GM13976 (cell line): ENCODE data around the gene TTC7B.

ENCODE experiments used
- DNase-seq: peaks from one replicate; pipeline ENCODE4 v3.0.0; 2012; ENCODE audit warnings: low spot score
- CTCF ChIP-seq: IDR thresholded peaks from 2 replicates; pipeline ENCODE4 v1.5.1; 2012; ENCODE audit warnings: borderline replicate concordance, mild to moderate bottlenecking; ENCODE audit not compliant: insufficient read depth; ENCODE audit errors: extremely low read depth, missing control alignments, control extremely low read depth
- in situ Hi-C: fragments of 300-500 bp; cut with MboI; formaldehyde crosslinking; loops from one replicate; pipeline ENCODE4 v1.12.0; 2022; ENCODE audit warnings: low sequenced_read_pairs, mixed read lengths, inconsistent platforms; ENCODE audit not compliant: unreplicated experiment

Gene TTC7B

GRCh38 chr14:90783344-90783743 is 32.9 kb downstream of the TTC7B start:
- no peak for DNase-seq
- in situ Hi-C loops = no loop called here
- no peak for TF ChIP-seq CTCF

- no peak for DNase-seq
- in situ Hi-C loops = no loop called here
- TF ChIP-seq CTCF = no peak
Measured at GRCh38 chr14:90782892-90783291, 33.3 kb downstream of the TTC7B start.

GRCh38 chr14:90781876-90782275 is 34.4 kb downstream of the TTC7B start:
- no peak for TF ChIP-seq CTCF
- in situ Hi-C loops = no loop called here
- no peak for DNase-seq

- no peak for TF ChIP-seq CTCF
- in situ Hi-C loops = no loop called here
- DNase-seq = no peak
Measured at GRCh38 chr14:90781344-90781761, 34.9 kb downstream of the TTC7B start.

- in situ Hi-C loops = no loop called here
- no peak for DNase-seq
- TF ChIP-seq CTCF = no peak
Measured at GRCh38 chr14:90780519-90780918, 35.7 kb downstream of the TTC7B start.

GRCh38 chr14:90778571-90779255 is 37.5 kb downstream of the TTC7B start:
- in situ Hi-C loops = no loop called here
- no peak for DNase-seq
- TF ChIP-seq CTCF = no peak

GRCh38 chr14:90777830-90778485 is 38.3 kb downstream of the TTC7B start:
- in situ Hi-C loops = no loop called here
- no peak for DNase-seq
- TF ChIP-seq CTCF = no peak
